Measurements from ENCODE around the gene HOXA11. TPM values are rescaled to one million over a fixed set of nuclear protein-coding genes. Genes with fewer than 3 reads are reported as not detected.

HOXA11 gene
- total RNA-seq, 6 experiments from 2014 or later, result 33.1 to 42.1 (median 39.1) TPM

DNA sequence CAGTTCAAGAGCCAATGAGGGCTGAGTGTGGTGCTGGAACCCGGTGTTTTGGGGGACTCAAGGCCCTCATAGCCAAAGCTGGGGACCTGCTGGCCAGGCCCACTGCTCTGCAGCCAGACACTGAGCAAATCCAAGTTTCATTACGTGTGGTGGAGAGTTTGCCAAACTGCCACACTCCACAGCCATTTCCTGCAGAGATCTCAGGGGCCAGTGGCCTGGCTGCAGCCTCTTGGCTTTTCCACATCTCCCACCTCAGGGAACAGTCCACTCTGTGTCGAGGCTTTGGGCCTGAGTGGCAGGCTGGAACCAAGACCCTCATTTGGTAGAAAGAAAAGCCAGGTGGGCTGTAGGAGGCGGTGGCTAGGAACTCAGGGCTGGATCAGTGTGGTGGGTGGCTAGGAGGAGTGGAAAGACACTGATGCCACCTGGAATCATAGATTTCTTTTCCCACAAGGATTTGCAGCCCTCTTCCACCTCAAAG, 3.2 kb downstream of the HOXA11 start:
- Mint-ChIP-seq H3K9me3 (no peaks in the 10 kb centered on the region), H3K4me3 (peak overlapping the region; percentile 93), H3K36me3 (ENCODE audit: low read depth) (peaks cover 47% of the 10 kb centered on the region), H3K27ac (peak overlapping the region; percentile 97), H3K27me3 (ENCODE audit: insufficient read depth) (peaks cover 34% of the 10 kb centered on the region), H3K4me1 (ENCODE audit: low read depth) (peaks cover 50% of the 10 kb centered on the region)
- no peak for TF ChIP-seq CTCF (IDR thresholded peaks at IDR 0.05)
- DNase-seq, result no peak

- DNase-seq, result no peak
- Mint-ChIP-seq H3K9me3 (no peaks in the 10 kb centered on the region), H3K4me1 (ENCODE audit: low read depth) (peaks cover 50% of the 10 kb centered on the region), H3K27me3 (ENCODE audit: insufficient read depth) (peaks cover 31% of the 10 kb centered on the region), H3K4me3 (peak overlapping the region; percentile 93), H3K36me3 (ENCODE audit: low read depth) (peaks cover 55% of the 10 kb centered on the region), H3K27ac (peak overlapping the region; percentile 97)
- TF ChIP-seq CTCF (IDR thresholded peaks at IDR 0.05), result no peak
These were observed 4.3 kb downstream of the HOXA11 start for GRCh38 chr7:27180431-27181420.

DNA sequence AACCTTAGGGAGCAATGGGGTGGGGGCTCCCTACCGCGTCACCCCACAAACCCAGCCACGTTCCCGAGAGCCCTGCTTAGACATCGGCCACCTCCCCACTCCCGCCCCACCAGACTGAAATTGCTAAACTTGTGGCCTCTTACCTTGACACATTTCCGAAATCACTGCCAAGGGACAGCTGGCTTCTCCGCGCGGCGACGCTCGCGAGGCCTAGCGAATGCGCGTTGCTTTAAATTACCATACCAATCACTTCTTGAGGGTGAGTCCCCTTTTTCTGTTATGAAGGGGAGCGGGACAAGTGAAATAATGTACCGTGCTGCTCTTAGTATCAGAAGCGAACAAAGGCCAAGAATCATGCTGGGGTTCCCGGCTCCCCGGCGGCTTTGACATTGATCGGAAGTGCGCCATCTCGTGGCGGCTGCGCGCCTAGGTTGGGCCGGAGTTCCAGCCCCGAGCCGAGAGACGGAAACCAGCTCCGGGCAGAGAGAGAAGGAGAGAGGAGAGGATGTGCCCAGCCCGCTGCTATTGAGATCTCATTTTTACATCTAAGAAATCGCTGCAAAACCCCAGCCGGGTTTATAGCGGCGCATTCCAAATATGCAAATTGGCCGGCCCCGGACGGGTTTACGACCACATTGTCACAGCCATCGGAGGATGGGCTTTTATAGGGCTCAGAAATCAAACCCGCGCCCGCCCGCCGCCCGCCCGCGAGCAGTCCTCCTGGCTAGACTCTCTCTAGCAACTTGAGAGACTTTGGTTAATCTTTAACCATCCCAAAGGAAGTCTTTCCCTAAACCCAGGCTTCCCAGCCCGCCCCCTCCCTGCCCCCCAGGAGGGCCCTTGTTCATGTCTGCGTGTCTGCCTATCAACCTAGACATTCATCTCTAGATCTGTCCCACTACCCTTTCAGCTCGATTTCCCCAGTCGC, 5.3 kb downstream of the HOXA11 start:
- peak; percentile 90 for DNase-seq
- Mint-ChIP-seq H3K27me3 (ENCODE audit: insufficient read depth) (peaks cover 25% of the 10 kb centered on the region), H3K9me3 (no peaks in the 10 kb centered on the region), H3K4me3 (peak overlapping the region; percentile 93), H3K36me3 (ENCODE audit: low read depth) (peaks cover 56% of the 10 kb centered on the region), H3K27ac (peak overlapping the region; percentile 97), H3K4me1 (ENCODE audit: low read depth) (peaks cover 59% of the 10 kb centered on the region)
- TF ChIP-seq CTCF (IDR thresholded peaks at IDR 0.05), result peak; percentile 96

GRCh38 chr7:27179030-27179429, 6.0 kb downstream of the HOXA11 start:
- Mint-ChIP-seq H3K36me3 (ENCODE audit: low read depth) (peaks cover 53% of the 10 kb centered on the region), H3K27ac (peak overlapping the region; percentile 97), H3K27me3 (ENCODE audit: insufficient read depth) (peaks cover 20% of the 10 kb centered on the region), H3K9me3 (no peaks in the 10 kb centered on the region), H3K4me1 (ENCODE audit: low read depth) (peaks cover 63% of the 10 kb centered on the region), H3K4me3 (peak overlapping the region; percentile 93)
- no peak for DNase-seq
- no peak for TF ChIP-seq CTCF (IDR thresholded peaks at IDR 0.05)

- Mint-ChIP-seq H3K4me1 (ENCODE audit: low read depth) (peaks cover 63% of the 10 kb centered on the region), H3K9me3 (no peaks in the 10 kb centered on the region), H3K36me3 (ENCODE audit: low read depth) (peaks cover 47% of the 10 kb centered on the region), H3K4me3 (peak overlapping the region; percentile 93), H3K27me3 (ENCODE audit: insufficient read depth) (peaks cover 15% of the 10 kb centered on the region), H3K27ac (peak overlapping the region; percentile 97)
- DNase-seq, result no peak
- TF ChIP-seq CTCF (IDR thresholded peaks at IDR 0.05), result no peak
These were observed 6.7 kb downstream of the HOXA11 start for GRCh38 chr7:27178366-27178765.

Data from HFFc6 (cell line).